ENCODE measurements around the gene AK4.

AK4 gene

GRCh38 chr1:65164633-65165032, 16.6 kb downstream of the AK4 start:
- DNase-seq, result no peak
- no peaks in the 10 kb centered on the region for H3K36me3 ChIP-seq (replicated peaks)
- TF ChIP-seq CTCF (IDR thresholded peaks at IDR 0.05; ENCODE audit: low read depth, low read length, missing control alignments), result no peak
- no peak overlapping the region for H3K27ac ChIP-seq
- no peak overlapping the region for H3K4me3 ChIP-seq (ENCODE audit: low read depth, low read length)
- H3K27me3 ChIP-seq (replicated peaks), result no peaks in the 10 kb centered on the region
- in situ Hi-C loops (cut with HindIII; ENCODE audit: low pct_ligation_motif_present, low sequenced_read_pairs), result no loop called here

- Histone ChIP-seq H3K36me3 (replicated peaks) (no peaks in the 10 kb centered on the region), H3K27ac (no peak overlapping the region), H3K27me3 (replicated peaks) (no peaks in the 10 kb centered on the region), H3K4me3 (ENCODE audit: low read depth, low read length) (no peak overlapping the region)
- no peak for DNase-seq
- no peak for TF ChIP-seq CTCF (IDR thresholded peaks at IDR 0.05; ENCODE audit: low read depth, low read length, missing control alignments)
- in situ Hi-C loops (cut with HindIII; ENCODE audit: low pct_ligation_motif_present, low sequenced_read_pairs), result no loop called here
These were observed 17.4 kb downstream of the AK4 start for GRCh38 chr1:65165269-65165993.

- no peak for TF ChIP-seq CTCF (IDR thresholded peaks at IDR 0.05; ENCODE audit: low read depth, low read length, missing control alignments)
- H3K27me3 ChIP-seq (replicated peaks), result no peaks in the 10 kb centered on the region
- no peaks in the 10 kb centered on the region for H3K36me3 ChIP-seq (replicated peaks)
- DNase-seq, result no peak
- no peak overlapping the region for H3K4me3 ChIP-seq (ENCODE audit: low read depth, low read length)
- H3K27ac ChIP-seq, result no peak overlapping the region
- in situ Hi-C loops (cut with HindIII; ENCODE audit: low pct_ligation_motif_present, low sequenced_read_pairs), result no loop called here
These were observed 18.7 kb downstream of the AK4 start for GRCh38 chr1:65166572-65167305.

GRCh38 chr1:65167586-65168242, 19.7 kb downstream of the AK4 start:
- Histone ChIP-seq H3K27me3 (replicated peaks) (no peaks in the 10 kb centered on the region), H3K27ac (no peak overlapping the region), H3K4me3 (ENCODE audit: low read depth, low read length) (no peak overlapping the region), H3K36me3 (replicated peaks) (no peaks in the 10 kb centered on the region)
- in situ Hi-C loops (cut with HindIII; ENCODE audit: low pct_ligation_motif_present, low sequenced_read_pairs), result no loop called here
- no peak for TF ChIP-seq CTCF (IDR thresholded peaks at IDR 0.05; ENCODE audit: low read depth, low read length, missing control alignments)
- DNase-seq, result no peak

- no peaks in the 10 kb centered on the region for H3K36me3 ChIP-seq (replicated peaks)
- H3K27ac ChIP-seq, result no peak overlapping the region
- no peak for TF ChIP-seq CTCF (IDR thresholded peaks at IDR 0.05; ENCODE audit: low read depth, low read length, missing control alignments)
- no peak overlapping the region for H3K4me3 ChIP-seq (ENCODE audit: low read depth, low read length)
- no peaks in the 10 kb centered on the region for H3K27me3 ChIP-seq (replicated peaks)
- in situ Hi-C loops (cut with HindIII; ENCODE audit: low pct_ligation_motif_present, low sequenced_read_pairs), result no loop called here
- no peak for DNase-seq
These were observed 20.9 kb downstream of the AK4 start for GRCh38 chr1:65168867-65169266.
